Breast epithelium (tissue), 4 donors: ENCODE measurements around the gene MDH1B. TPM values are rescaled to one million over a fixed set of nuclear protein-coding genes. Genes with fewer than 3 reads are reported as not detected.

Experiments used
- DNase-seq, 2 donors: peaks; one replicate each; pipeline ENCODE4 v3.0.0-alpha.2; 2019; ENCODE audit warnings: low spot score in 2 of 2
- H3K27ac ChIP-seq, 2 donors: fragments of 200-600 bp; sonication (generic) in 1 of 2; one replicate each; pipeline ENCODE4 v1.5.1; 2016 to 2019; ENCODE audit warnings: mild to moderate bottlenecking in 1 of 2
- H3K27me3 ChIP-seq, 2 donors: fragments of 200-600 bp; sonication (generic) in 1 of 2; one replicate each; pipeline versions ENCODE4 v1.5.1 to v1.6.0; 2017 to 2019; ENCODE audit warnings: control low read depth in 1 of 2, mild to moderate bottlenecking in 1 of 2
- H3K36me3 ChIP-seq: fragments of 200-600 bp; one replicate; pipeline ENCODE4 v1.5.1; 2019
- H3K4me1 ChIP-seq, 2 donors: fragments of 200-600 bp; sonication (generic); one replicate each; pipeline ENCODE4 v1.5.1; 2016 to 2019; ENCODE audit warnings: control low read depth in 1 of 2
- H3K4me3 ChIP-seq, 3 donors: fragments of 200-600 bp; sonication (generic); 1 replicate in 2 of 3; 2 replicates in 1 of 3; pipeline ENCODE4 v1.5.1; 2016 to 2019; ENCODE audit warnings: mild to moderate bottlenecking in 3 of 3, moderate library complexity in 2 of 3
- H3K9me3 ChIP-seq, 2 donors: fragments of 200-600 bp; sonication (generic) in 1 of 2; one replicate each; pipeline ENCODE4 v1.5.1; 2016 to 2019; ENCODE audit warnings: control low read depth in 1 of 2
- POLR2A ChIP-seq: fragments of 450-650 bp; IDR thresholded peaks from one replicate; pipeline ENCODE4 v1.6.1; 2016; ENCODE audit warnings: antibody characterized with exemption, mild to moderate bottlenecking, moderate library complexity
- POLR2AphosphoS5 ChIP-seq, 3 donors: sonication (generic); formaldehyde crosslinking; IDR thresholded peaks; one replicate each; pipeline ENCODE4 v1.6.1; 2017; ENCODE audit warnings: antibody characterized with exemption in 3 of 3
- intact Hi-C: fragments of 100-400 bp; cut with DNase I; formaldehyde crosslinking; loops from one replicate; pipeline ENCODE4 v1.15.1; 2023; ENCODE audit warnings: low total_unique reads
- total RNA-seq, 3 donors: library from RNA; depleted of rRNA; stranded (reverse); fragments of >200 nt; gene quantifications; one replicate each; pipeline ENCODE4 v1.1.0, GENCODE V29; 2016
- TF ChIP-seq, protein P1 (sequence below), 3 donors: fragments of 450-650 bp; IDR thresholded peaks; one replicate each; pipeline ENCODE4 v1.5.1; 2016 to 2017; ENCODE audit warnings: antibody characterized with exemption in 3 of 3, mild to moderate bottlenecking in 3 of 3, moderate library complexity in 3 of 3

Gene MDH1B
- total RNA-seq, 3 donors from 2014 or later: 0.64 to 4.7 (median 2.0) TPM

DNA sequence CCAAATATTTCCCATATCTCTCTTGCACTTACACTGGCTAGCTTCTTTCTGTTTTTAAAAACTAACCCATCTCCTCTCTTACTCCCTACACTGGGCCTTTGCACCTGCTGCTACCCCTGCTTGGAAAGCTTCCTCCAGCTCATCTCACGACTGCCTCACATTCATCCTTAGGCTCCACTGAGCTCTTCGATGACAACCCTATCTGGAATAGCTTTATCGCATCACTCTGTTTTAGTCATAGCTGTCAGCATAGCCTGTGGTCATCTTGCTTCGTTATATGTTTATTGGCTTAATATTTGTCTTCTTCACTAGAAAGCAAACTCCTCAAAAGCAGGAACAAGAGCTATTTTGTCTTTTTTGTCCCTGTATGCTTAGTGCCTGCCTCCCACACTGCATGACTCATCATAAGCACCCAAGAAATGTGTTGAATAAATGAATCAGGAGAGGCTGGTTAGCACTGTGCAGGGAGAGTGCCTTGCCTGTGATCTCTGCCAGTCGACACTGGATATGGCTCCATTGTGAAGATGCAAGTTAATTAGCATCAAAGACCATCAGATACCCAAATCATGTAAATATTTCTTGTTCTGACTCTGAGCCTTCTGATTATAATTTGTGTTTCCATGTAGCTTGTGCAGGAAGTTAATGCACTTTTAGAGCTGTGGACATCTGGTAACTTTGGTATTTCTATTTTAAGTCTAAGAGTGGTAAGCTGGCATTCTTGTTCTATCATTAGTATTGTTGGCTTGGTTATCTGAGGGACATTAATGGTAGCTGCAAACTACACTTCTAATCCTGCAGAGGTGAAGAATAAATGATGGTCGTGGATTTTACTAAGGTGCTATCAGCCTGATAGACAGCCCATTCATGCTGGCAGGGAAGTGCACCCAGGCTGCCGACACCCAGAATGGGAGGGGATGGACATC is 36.6 kb downstream of the MDH1B start:
- H3K4me1 ChIP-seq: no peaks in the 10 kb centered on the region
- H3K4me3 ChIP-seq: no peak overlapping the region
- no peaks in the 10 kb centered on the region for H3K9me3 ChIP-seq
- no peak overlapping the region for H3K27ac ChIP-seq
- H3K27me3 ChIP-seq: no peaks in the 10 kb centered on the region
- no peak for DNase-seq
- no peaks in the 10 kb centered on the region for H3K36me3 ChIP-seq
- intact Hi-C loops: no loop called here
- TF ChIP-seq POLR2A: no peak
- TF ChIP-seq POLR2AphosphoS5 (IDR thresholded peaks at IDR 0.05): no peak
- TF ChIP-seq, protein P1, sequence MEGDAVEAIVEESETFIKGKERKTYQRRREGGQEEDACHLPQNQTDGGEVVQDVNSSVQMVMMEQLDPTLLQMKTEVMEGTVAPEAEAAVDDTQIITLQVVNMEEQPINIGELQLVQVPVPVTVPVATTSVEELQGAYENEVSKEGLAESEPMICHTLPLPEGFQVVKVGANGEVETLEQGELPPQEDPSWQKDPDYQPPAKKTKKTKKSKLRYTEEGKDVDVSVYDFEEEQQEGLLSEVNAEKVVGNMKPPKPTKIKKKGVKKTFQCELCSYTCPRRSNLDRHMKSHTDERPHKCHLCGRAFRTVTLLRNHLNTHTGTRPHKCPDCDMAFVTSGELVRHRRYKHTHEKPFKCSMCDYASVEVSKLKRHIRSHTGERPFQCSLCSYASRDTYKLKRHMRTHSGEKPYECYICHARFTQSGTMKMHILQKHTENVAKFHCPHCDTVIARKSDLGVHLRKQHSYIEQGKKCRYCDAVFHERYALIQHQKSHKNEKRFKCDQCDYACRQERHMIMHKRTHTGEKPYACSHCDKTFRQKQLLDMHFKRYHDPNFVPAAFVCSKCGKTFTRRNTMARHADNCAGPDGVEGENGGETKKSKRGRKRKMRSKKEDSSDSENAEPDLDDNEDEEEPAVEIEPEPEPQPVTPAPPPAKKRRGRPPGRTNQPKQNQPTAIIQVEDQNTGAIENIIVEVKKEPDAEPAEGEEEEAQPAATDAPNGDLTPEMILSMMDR (IDR thresholded peaks at IDR 0.05): no peak

DNA sequence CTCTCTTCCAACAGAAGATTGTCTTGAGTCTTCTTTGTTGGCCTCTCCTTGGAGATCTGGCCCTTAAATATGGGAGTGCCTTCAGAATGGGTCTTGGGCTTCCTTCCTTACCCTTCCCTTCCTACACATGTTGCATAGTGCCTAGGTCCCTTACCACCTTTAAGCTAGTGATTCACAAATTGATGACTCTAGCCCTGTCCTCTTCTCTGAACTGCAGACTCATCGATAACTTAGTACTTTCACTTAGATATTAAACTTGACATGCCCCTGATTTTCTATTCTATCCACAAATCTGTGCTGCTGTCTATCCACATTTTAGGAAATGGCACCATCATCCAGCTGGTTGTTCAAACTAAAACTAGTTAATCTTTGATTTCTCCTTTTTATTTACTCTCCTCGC is 37.8 kb downstream of the MDH1B start:
- Histone ChIP-seq H3K4me1 (no peaks in the 10 kb centered on the region), H3K4me3 (no peak overlapping the region), H3K9me3 (no peaks in the 10 kb centered on the region), H3K27ac (no peak overlapping the region), H3K27me3 (no peaks in the 10 kb centered on the region), H3K36me3 (no peaks in the 10 kb centered on the region)
- TF ChIP-seq, protein P1 (IDR thresholded peaks at IDR 0.05): no peak
- TF ChIP-seq POLR2AphosphoS5 (IDR thresholded peaks at IDR 0.05): no peak
- TF ChIP-seq POLR2A: no peak
- intact Hi-C loops: no loop called here
- DNase-seq: no peak

DNA sequence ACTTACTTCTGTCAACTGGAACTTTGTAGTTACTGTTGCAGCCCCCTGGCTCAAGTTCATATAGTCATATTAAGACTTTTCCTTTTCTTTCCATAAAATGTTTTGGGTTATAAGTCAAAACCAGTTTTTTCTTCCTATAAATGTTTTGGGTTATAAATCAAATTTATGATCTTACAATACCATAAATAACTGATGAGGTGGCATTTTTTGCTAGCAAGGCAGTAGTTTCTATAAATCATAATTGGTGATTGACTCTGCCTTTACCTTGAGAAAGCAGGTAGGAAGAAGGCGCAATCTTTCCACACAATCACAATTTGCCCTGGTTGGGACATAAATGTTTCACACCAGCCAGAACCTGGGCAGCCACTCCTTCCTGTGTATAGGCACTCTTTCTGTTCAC is 41.8 kb downstream of the MDH1B start:
- H3K9me3 ChIP-seq: no peaks in the 10 kb centered on the region
- DNase-seq: no peak
- no peaks in the 10 kb centered on the region for H3K36me3 ChIP-seq
- H3K4me3 ChIP-seq: no peak overlapping the region
- H3K27ac ChIP-seq: no peak overlapping the region
- TF ChIP-seq POLR2A (no peak), POLR2AphosphoS5 (IDR thresholded peaks at IDR 0.05) (no peak)
- TF ChIP-seq, protein P1 (IDR thresholded peaks at IDR 0.05): no peak
- H3K4me1 ChIP-seq: no peaks in the 10 kb centered on the region
- H3K27me3 ChIP-seq: no peaks in the 10 kb centered on the region
- intact Hi-C loops: no loop called here

DNA sequence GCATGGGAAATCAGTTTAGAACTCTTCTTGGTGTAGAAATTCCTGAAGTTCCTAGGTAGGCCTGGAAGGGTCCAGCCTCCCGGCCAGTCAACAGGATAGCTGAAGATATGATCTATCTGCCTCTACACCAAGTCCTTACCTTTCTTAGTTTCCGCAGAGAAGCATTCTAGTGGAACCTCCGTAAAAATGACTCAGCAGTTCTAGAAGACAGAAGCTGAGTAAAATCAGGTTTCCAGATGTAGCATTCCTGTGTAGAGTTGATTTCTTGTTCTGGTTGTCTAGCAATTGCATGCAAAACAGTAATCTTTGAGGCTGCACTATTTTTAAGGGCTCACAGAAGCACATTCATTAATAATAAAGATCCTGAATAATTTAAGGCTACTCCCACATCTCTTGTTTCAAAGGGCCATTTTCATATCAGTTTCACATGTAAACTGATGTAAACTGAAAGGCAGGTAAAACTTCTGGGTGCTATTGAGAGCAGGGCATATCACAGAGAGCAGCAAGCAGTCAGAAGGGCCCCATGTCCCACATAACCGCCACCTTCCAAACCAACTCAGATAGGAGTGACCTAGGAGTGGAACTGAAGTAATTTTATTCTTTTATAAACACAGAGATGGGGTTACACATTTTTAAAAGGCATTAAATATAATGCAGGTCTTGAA is 43.7 kb downstream of the MDH1B start:
- no peak overlapping the region for H3K4me3 ChIP-seq
- no peaks in the 10 kb centered on the region for H3K27me3 ChIP-seq
- intact Hi-C loops: no loop called here
- no peaks in the 10 kb centered on the region for H3K9me3 ChIP-seq
- TF ChIP-seq, protein P1 (IDR thresholded peaks at IDR 0.05): no peak
- no peak for TF ChIP-seq POLR2A
- TF ChIP-seq POLR2AphosphoS5 (IDR thresholded peaks at IDR 0.05): no peak
- DNase-seq: no peak
- no peaks in the 10 kb centered on the region for H3K36me3 ChIP-seq
- no peak overlapping the region for H3K27ac ChIP-seq
- H3K4me1 ChIP-seq: no peaks in the 10 kb centered on the region

DNA sequence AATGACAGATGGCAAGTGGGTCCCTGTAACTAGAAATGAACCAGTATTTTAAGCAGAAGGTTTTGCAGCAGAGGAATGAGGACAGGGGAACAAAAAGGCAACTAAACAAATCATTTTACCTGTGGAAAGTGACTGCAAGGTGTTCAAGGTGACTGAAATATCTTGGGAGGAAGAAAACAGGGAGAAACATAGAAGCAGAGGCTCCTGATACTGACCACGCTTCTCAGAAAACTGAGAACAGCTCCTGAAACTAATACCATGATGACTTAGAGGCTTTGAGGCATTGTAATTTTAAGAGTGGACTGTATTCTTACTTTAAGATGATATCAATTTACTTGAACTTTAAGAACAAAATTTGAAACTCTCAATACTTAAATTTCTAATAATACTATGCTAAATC is 46.8 kb downstream of the MDH1B start, which contains the start of gene DYTN:
Gene DYTN, minus strand, starts transcription at position 101 of the 400 bp plus-strand sequence. CDS start 117 bp downstream, outside the sequence.
- DNase-seq: no peak
- Histone ChIP-seq H3K9me3 (no peaks in the 10 kb centered on the region), H3K4me1 (no peaks in the 10 kb centered on the region), H3K36me3 (no peaks in the 10 kb centered on the region), H3K27me3 (no peaks in the 10 kb centered on the region), H3K27ac (no peak within 1 kb of the TSS), H3K4me3 (no peak within 1 kb of the TSS)
- intact Hi-C loops: no loop called here
- no peak for TF ChIP-seq POLR2A
- TF ChIP-seq, protein P1 (IDR thresholded peaks at IDR 0.05): no peak
- TF ChIP-seq POLR2AphosphoS5 (IDR thresholded peaks at IDR 0.05): no peak
